DMS53 (cell line): Measurements from ENCODE around the gene PGD.

Experiments
- DNase-seq: peaks from one replicate; lab custom pipeline; 2025; lab: John Stamatoyannopoulos, UW

PGD gene

DNA sequence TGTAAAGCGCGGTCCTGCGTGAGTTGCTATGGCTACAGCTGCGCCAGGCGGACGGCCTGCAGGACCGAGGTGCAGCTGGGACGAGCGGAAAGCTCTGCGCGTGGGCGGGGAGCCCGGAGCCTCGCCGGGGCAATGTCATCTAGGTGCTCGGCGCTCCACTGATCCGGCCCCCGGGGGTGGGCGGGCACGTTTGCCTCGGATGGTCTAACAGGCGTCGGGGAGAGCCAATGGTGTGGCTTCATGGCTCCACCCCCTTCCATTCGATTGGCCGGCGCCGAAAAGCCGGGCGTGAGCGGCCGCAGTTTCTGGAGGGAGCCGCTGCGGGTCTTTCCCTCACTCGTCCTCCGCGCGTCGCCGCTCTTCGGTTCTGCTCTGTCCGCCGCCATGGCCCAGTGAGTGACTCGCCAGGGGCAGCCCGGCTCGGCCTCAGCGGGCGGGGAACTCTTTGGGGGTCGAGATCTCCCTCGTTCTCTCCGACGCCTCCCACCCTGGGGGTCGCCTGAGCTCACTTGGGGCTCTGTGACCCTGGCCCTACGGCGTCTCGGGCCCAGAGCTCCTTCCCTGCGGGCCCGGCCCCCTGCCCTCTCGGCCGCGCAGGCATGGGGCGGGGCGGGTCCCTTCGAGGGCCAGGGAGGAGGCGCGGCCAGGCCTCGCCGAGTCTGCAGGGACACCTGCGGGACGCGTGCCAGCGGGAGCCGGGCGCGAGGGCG, at the start of gene PGD:
PGD (plus strand) TSS at position 331 of the 710 bp plus-strand sequence; CDS start at position 385, 54 bp downstream.
- DNase-seq = peak; percentile 99

DNA sequence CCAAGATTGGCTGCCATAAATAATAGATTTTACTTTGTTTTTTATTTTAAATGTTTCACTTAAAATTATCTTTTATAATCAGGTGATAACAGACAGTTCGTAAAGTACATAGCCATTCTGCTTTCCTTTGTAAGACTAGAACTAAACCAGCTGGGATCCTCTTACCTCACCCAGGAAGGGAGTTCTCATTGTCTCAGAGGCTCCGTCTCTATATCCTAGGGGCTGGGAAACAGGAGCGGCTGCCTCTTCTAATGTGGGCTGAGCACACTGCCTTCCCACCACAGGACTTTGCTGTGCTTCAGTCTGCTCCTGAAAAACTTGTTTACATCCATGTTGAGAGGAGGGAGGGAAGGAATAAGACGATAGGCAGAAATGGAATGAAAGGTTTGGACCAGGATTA, 45.6 kb upstream of the PGD start:
- no peak for DNase-seq

GRCh38 chr1:10353693-10354092, 45.2 kb upstream of the PGD start:
- no peak for DNase-seq

DNA sequence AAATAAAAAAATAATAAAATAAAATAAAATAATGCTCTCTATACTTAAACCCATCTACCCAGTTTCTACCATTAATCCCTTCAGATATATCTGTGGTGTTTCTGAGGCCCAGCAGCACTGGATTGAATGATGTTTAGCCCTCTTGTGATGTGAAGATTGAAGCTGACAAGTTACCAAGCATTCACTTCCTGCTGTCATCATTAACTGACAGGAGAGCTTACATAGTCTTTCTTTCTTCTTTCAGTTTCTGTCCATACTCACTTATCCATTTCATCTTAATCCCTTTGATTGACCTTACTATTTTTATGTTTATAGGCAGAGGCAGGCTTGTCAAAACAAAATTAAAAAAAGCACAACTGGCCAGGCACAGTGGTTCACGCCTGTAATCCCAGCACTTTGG, 38.8 kb upstream of the PGD start:
- no peak for DNase-seq

- no peak for DNase-seq
These were observed 37.3 kb upstream of the PGD start for GRCh38 chr1:10361515-10361914.

DNA sequence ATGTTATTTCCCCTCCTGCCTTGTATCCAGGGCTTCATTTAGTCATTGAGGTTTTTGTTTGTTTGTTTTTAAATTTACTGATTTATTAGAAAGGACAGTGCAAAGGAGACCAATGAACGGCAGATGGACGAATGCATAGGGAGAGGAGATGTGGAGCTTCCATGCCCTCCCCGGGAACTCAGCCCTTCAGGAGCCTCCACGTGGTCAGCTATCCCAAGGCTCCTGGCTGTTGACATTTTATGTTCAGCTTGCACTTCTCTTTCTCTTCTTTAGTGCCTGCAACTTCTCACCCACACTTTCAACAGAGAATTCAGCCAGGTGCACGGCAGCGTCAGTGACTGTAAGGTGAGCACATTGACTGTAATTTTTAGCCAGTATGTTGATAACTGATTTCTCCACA, 30.7 kb upstream of the PGD start:
- DNase-seq = no peak

- DNase-seq = no peak
These were observed 24.4 kb upstream of the PGD start for GRCh38 chr1:10374442-10374860.

DNA sequence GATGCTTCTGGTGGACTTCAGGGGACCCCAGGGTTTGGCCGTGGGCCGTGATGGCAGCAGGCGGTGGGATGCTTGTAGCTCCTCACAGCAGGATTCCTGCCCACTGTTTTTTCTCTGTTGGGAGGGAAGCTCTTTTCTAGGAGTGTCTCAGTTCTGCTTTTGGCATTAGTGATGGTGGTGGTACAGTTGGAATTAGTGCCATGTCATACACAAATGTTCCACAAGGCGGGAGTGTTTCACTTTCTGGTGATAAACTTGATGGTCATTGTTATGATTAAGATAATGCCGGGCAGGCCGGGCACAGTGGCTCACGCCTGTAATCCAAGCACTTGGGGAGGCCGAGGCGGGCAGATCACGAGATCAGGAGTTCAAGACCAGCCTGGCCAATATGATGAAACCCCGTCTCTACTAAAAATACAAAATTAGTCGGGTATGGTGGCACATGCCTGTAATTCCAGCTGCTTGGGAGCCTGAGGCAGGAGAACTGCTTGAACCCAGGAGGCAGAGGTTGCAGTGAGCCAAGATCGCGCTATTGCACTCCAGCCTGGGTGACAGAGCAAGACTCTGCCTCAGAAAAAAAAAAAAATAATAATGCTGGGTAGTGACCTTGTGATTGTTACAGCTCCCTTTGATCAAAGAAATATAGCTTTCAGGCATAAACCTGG, 21.4 kb upstream of the PGD start:
- peak; percentile 86 for DNase-seq

DNA sequence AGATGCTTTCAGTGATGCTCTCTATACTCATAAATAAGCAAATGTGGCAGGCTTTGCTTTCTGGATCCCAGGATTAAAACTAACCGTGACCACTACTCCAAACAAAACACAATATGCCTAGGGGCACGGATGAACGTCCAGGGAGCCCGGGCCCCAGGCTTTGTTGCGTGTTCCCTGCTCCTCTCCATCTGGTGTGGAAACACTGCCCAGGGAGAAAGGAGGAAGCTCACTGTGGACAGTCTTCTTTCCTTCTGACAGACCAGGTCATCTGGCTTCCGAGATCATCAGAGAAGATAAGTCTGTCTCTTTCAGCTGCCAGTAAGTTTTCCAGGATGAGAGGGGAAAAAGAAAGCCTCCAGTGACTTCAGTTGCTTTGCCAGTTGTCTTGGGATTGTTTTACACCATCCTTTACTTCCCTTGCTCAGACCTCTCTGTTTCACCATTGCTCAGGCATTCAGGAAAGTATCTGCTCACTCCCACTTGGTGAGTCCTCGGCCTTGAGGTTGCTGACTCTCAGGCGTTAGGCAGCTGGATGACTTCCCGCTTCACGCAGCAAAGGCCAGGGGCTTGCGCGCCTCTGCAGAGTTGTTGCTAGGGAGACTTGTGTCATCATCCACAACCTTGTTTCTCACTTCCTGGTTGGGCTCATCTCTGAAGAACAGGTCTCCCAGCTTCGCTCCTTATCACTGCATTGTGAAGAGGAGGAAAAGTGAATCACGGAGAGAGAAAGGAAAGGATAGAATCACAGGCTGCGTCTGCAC, 20.6 kb upstream of the PGD start:
- peak; percentile 84 for DNase-seq

- DNase-seq = no peak
These were observed 19.7 kb upstream of the PGD start for GRCh38 chr1:10379101-10379620.

DNA sequence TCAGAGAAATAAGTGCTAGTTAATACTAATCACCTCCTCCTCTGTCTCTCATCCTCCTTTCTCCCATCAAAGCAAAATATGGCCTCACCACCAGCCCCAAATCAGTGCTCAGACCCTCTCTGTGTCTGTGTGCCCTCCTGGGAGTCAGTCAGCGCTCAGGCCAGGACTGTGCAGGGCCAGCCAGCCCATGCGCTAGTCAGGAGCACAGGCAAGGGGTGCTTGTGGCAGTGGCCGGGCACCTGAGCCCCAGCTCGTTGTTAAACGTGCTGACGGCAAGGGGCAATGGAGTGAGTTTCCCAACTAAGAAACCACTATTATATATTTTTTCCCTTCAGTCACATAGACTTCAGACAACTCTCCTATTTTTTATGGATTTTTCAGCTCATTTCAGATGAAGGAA, 19.2 kb upstream of the PGD start:
- DNase-seq = no peak

GRCh38 chr1:10380594-10381275, 18.1 kb upstream of the PGD start:
- peak; percentile 67 for DNase-seq

GRCh38 chr1:10383630-10384029, 15.2 kb upstream of the PGD start:
- no peak for DNase-seq

GRCh38 chr1:10384219-10384618, 14.6 kb upstream of the PGD start:
- no peak for DNase-seq

DNA sequence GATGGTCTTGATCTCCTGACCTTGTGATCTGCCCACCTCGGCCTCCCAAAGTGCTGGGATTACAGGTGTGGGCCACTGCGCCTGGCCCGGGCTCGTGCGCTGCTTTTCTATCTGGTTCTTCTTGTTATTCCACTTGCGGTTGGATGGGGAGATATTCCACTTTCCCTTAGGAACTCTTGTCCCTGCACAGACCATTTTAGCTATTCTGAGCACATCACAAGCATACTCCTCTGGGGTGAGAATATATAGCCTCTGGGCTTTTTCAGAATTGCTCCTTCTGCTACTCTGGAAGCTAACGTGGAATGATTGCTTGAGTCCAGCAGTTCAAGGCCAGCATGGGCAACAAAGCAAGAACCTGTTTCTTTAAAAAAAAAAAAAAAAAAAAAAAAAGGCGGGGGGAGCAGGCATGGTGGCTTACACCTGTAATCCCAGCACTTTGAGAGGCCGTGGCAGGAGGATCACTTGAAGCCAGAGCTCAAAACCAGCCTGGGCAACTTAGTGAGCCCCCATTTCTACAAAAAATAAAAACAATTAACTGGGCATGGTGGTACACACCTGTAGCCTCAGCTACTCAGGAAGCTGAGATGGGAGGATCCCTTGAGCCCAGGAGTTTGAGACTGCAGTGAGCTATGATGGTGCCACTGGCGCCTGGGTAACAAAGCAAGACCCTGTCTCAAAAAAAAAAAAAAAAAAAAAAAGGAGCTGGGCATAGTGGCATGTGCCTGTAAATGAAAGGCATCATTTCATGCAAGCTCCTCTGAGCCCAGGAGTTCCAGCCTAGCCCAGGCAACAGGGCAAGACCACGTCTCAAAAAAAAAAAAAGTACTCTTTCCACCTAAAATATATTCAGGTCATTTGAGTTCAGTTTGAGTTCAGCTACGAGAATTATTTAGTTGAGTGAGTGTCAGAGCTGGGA, 11.8 kb upstream of the PGD start:
- no peak for DNase-seq

- peak; percentile 25 for DNase-seq
These were observed 11.0 kb upstream of the PGD start for GRCh38 chr1:10387677-10388386.

GRCh38 chr1:10388387-10388715, 10.5 kb upstream of the PGD start:
- no peak for DNase-seq

GRCh38 chr1:10389271-10389973, 9.4 kb upstream of the PGD start:
- no peak for DNase-seq

- no peak for DNase-seq
These were observed 2.0 kb upstream of the PGD start for GRCh38 chr1:10396870-10397269.

GRCh38 chr1:10398278-10398733, 558 bp upstream of the PGD start:
- no peak for DNase-seq
